Measurements from ENCODE around the gene KRTAP10-7.
"Not testable (repeated sequence)": the region's sequence is repeated elsewhere in the genome, so short reads cannot be mapped to it uniquely, and the experiment has no call there.

GRCh38 chr21:44558329-44558675 is 42.1 kb upstream of the KRTAP10-7 start:
- TF ChIP-seq, protein P1, sequence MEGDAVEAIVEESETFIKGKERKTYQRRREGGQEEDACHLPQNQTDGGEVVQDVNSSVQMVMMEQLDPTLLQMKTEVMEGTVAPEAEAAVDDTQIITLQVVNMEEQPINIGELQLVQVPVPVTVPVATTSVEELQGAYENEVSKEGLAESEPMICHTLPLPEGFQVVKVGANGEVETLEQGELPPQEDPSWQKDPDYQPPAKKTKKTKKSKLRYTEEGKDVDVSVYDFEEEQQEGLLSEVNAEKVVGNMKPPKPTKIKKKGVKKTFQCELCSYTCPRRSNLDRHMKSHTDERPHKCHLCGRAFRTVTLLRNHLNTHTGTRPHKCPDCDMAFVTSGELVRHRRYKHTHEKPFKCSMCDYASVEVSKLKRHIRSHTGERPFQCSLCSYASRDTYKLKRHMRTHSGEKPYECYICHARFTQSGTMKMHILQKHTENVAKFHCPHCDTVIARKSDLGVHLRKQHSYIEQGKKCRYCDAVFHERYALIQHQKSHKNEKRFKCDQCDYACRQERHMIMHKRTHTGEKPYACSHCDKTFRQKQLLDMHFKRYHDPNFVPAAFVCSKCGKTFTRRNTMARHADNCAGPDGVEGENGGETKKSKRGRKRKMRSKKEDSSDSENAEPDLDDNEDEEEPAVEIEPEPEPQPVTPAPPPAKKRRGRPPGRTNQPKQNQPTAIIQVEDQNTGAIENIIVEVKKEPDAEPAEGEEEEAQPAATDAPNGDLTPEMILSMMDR (IDR thresholded peaks at IDR 0.05) = not testable (repeated sequence)
- TF ChIP-seq EZH2 (IDR thresholded peaks at IDR 0.05) = not testable (repeated sequence)
